Measurements from ENCODE around the gene SEC23A.
"Not testable (repeated sequence)": the region's sequence is repeated elsewhere in the genome, so short reads cannot be mapped to it uniquely, and the experiment has no call there.

The SEC23A gene

DNA sequence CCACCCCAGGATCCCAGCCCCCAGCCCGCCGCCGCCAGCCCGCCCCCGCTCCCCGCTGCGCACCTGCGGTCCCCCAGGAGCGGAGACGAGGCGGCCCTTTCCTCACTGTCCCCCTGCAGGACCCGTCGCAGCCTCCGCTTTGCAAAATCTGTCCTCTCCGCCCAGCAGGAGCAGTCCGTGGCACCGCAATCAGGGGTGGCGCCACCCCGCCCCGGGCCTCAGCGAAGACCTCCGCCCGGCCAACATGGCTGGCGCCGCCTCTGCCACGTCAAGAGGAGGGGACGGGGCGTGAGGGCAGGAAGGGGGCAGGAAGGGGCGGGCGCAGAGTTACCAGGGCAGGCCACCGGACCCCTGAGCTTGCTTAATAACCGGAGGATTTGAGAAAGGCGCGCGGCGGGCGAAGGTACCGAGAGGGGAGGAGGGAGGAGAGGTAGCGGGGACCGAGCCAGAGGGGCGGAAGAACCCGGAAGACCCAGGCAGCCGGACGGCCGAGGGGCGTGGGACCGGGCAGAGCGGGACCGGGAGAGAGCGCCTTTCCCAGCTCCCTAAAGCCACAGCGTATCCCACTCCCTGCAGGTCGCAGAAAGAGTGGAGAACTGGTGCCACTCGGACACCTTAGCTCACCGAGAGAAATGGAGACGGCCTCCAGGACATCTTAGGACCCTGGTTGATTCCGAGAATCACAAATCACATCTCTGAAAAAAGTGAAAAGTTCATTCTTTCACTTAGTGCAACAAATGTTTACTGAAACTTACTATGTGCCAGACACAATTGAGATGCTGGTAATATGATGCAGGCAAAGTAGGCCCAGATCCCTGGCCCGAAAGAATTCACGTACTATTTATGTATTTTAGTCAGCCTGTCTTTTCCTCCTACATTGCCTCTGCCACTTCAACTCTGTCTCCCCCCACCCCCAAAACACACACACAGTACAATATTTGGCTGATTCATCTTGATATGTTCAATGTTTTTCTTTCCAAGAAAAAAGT is at the start of gene SEC23A:
Gene SEC23A, minus strand, starts transcription at position 267 of the 989 bp plus-strand sequence. CDS start 7,117 bp downstream, outside the sequence.
- DNase-seq, result peak; percentile 83

GRCh38 chr14:39145266-39145966 is 42.4 kb upstream of the SEC23A start:
- DNase-seq, result no peak

DNA sequence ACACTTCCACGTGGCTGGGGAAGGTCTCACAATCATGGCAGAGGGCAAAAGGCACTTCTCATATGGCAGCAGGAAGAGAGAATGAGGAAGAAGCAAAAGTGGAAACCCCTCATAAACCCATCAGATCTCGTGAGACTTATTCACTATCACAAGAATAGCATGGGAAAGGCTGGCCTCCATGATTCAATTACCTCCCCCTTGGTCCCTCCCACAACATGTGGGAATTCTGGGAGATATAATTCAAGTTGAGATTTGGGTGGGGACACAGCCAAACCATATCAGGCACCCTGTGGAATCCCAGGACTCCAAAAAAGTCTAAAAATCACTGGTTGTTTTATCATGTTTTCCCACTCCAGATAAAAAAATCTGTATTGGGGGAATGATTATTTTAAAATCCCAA is 40.2 kb upstream of the SEC23A start:
- DNase-seq, result not testable (repeated sequence)

- DNase-seq, result not testable (repeated sequence)
These were observed 38.6 kb upstream of the SEC23A start for GRCh38 chr14:39141623-39142022.

DNA sequence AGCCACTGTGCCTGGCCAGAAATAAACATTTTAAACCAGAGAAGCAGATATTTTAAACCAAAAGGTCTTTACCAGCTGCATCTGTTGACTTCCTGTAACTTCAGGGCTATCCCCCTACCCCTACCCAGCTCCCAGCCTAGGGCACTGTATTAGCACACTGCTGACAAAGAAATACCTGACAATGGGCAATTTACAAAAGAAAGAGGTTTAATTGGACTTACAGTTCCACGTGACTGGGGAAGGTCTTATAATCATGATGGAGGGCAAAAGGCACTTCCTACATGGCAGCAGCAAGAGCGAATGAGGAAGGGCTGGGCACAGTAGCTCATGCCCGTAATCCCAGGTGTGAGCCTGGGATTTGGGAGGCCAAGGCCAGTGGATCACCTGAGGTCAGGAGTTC is 37.1 kb upstream of the SEC23A start:
- DNase-seq, result no peak

- DNase-seq, result no peak
These were observed 35.4 kb upstream of the SEC23A start for GRCh38 chr14:39138440-39138839.

DNA sequence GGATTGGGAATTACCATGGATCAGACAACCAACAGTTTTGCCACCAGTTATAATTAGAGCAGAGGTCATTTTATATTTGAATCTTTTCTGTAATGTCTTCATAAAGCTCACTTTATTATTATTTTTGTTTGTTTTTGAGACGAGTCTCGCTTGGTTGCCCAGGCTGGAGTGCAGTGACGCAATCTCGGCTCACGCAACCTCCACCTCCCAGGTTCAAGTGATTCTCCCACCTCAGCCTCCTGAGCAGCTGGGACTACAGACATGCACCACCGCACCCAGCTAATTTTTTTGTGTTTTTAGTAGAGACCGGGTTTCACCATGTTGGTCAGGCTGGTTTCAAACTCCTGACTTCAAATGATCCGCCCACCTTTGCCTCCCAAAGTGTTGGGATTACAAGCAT is 34.8 kb upstream of the SEC23A start:
- not testable (repeated sequence) for DNase-seq

DNA sequence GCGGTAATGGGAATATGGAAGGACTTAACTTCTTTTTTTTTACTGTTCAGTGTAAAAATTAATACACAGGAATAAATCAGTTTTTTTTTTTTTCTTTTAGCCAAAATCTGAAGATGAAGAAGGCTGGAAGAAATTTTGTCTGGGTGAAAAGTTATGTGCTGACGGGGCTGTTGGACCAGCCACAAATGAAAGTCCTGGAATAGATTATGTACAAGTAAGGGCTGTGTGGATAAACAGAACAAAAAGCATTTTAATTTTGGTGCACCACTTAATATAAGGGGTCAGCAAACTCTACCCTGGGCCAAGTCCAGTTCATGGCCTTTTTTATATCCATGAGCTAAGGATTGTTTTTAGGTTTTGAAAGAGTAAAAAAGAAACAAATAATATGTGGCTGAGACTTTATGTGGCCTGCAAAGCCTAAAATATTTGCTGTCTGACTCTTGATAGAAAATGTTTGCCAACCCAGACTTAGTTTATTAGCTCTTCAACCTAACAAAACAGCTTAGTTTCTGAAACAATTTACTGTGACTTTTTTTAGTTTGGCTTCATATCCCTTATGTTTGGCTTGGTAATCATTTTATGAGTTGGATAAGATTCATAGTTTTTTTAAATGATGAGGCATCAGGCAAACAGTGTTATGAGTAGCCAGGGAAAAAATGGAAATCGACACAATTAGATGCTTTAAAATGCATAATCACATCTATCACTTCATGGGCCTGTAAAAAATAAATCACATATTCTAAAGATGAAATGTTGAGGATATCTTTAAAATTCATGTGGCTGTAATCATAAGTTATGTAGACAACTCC is 19.5 kb upstream of the SEC23A start:
- DNase-seq, result no peak

DNA sequence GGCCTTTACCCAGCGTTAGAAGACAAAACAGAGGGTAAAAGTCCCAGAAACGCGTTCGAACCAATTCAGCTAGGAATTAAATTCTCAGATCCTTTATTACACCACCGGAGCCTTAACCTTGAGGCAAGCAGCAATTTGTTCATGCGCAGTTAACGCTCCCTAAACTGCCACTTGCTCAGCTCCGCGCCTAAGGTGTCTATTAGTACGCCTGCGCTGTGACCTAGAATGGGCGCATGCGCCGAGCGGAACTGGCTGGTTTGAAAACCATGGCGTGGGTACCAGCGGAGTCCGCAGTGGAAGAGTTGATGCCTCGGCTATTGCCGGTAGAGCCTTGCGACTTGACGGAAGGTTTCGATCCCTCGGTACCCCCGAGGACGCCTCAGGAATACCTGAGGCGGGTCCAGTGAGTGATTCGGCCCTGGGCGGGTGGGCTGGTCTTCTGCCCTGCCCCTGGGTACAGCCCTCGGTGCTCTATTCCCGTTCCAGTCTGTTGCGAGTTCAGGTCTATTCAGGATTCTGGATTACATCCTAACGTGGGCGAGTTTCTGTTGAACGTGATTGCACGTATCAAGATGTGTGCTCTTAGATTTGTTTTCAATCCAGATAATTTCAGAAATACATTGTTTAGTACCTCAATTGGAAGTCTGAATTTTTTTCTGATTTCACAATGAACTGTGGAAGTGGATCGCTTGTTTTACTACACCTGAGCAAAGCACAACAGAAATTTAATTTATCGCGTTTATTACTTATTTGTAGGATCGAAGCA is 11.2 kb upstream of the SEC23A start, which contains the start of gene GEMIN2:
Gene GEMIN2, plus strand, starts transcription at position 251 of the 766 bp plus-strand sequence. Its CDS starts 16 bp downstream, at position 267.
- peak; percentile 92 for DNase-seq

DNA sequence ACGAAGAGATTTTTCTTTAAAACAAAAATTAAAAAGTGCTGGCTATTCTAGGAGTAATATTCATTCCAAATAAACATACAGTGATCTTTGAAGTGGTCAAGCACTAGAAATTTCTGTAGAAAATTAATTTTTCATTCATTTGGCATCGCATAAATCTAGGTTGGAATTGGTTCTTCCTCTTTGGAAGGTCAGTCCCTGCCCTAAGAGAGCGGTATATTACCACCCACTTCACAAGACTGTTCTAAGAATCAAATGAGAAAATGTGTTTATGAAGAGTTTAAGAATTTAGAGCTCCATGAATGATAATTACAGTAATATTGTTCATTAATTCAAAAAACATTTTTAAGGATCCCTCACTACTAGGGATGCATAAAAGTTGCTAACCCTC is 10.6 kb upstream of the SEC23A start:
- DNase-seq, result no peak

- no peak for DNase-seq
These were observed 7.1 kb upstream of the SEC23A start for GRCh38 chr14:39109893-39110715.

GRCh38 chr14:39108791-39109190 is 5.8 kb upstream of the SEC23A start:
- DNase-seq, result no peak

DNA sequence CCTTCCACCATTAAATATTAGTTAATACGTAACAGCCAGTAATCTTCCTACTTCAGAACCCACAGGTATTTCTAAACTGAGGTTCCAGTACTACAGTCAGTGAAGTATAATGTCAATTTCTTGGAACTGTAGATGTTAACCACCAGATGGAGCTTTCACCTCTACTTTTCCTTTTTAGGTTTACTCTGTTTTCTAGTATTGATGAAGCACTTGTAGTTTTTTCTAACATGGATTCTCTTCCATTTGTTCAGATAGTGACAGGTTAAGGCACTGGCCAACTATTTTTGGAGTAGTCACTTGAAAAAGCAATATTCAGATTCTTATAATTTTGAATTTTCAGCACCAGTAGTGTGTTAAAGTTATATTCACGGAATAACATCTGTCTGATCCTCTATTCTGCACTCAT is 4.6 kb upstream of the SEC23A start:
- peak; percentile 7 for DNase-seq

GRCh38 chr14:39104078-39104801 is 1.2 kb upstream of the SEC23A start:
- DNase-seq, result not testable (repeated sequence)

- no peak for DNase-seq
These were observed 618 bp downstream of the SEC23A start for GRCh38 chr14:39102265-39102968.

- DNase-seq, result no peak
These were observed 3.3 kb downstream of the SEC23A start for GRCh38 chr14:39099748-39100147.

- DNase-seq, result not testable (repeated sequence)
These were observed 3.8 kb downstream of the SEC23A start for GRCh38 chr14:39099215-39099614.

GRCh38 chr14:39097159-39097558 is 5.9 kb downstream of the SEC23A start:
- DNase-seq, result no peak

DNA sequence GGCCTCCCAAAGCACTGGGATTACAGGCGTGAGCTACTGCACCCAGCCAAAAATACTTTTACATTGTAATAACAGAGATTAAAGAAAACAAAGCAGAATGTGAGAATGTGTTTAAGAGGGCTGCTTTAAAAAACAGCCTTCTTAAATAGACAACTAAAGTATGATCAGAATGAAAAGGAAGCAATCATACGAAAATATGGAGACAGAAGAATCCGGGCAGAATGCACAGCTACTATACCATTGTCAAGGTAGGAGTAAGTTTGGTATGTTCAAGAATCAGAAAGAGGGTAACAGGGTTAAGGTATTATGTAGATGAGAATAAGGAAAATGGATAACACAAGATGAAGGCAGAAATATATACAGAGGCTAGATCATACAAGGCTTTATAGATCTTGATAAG is 8.5 kb downstream of the SEC23A start:
- no peak for DNase-seq

DNA sequence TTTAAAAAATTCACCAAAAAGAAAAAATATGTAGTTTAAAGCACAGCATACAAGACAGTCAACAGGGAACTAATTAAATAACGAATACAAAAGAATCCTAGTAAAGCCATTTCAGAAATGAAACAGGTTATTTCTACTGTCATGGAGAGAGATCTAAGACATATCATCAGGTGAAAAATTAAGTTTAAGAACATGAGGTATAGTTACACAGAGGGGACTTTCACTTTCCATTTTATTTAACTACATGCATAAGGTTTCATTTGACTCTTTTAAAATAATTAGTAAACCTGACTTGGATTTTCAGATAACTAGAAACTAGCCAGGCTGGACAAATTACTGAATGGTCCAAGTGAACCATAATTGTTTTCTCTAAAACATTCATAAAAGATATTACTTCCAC is 11.3 kb downstream of the SEC23A start:
- DNase-seq, result no peak

Measured in NCI-H526 treated with DMSO at 0.1 percent for 48 hours (cell line).